ENCODE measurements around the gene GSN. TPM values are rescaled to one million over a fixed set of nuclear protein-coding genes. Genes with fewer than 3 reads are reported as not detected.

The GSN gene
- total and polyA plus RNA-seq, 4 donors, result 18.8 to 402 (median 51.6) TPM

- TF ChIP-seq, protein P1, sequence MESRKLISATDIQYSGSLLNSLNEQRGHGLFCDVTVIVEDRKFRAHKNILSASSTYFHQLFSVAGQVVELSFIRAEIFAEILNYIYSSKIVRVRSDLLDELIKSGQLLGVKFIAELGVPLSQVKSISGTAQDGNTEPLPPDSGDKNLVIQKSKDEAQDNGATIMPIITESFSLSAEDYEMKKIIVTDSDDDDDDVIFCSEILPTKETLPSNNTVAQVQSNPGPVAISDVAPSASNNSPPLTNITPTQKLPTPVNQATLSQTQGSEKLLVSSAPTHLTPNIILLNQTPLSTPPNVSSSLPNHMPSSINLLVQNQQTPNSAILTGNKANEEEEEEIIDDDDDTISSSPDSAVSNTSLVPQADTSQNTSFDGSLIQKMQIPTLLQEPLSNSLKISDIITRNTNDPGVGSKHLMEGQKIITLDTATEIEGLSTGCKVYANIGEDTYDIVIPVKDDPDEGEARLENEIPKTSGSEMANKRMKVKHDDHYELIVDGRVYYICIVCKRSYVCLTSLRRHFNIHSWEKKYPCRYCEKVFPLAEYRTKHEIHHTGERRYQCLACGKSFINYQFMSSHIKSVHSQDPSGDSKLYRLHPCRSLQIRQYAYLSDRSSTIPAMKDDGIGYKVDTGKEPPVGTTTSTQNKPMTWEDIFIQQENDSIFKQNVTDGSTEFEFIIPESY (IDR thresholded peaks at IDR 0.05), result no peak
- TF ChIP-seq TAF1 (conservative IDR thresholded peaks at IDR 0.05) (no peak), EGR1 (IDR thresholded peaks at IDR 0.05; ENCODE audit: low read depth in 2 of 2) (no peak), RAD21 (IDR thresholded peaks at IDR 0.05) (no peak)
- TF ChIP-seq, protein P2, sequence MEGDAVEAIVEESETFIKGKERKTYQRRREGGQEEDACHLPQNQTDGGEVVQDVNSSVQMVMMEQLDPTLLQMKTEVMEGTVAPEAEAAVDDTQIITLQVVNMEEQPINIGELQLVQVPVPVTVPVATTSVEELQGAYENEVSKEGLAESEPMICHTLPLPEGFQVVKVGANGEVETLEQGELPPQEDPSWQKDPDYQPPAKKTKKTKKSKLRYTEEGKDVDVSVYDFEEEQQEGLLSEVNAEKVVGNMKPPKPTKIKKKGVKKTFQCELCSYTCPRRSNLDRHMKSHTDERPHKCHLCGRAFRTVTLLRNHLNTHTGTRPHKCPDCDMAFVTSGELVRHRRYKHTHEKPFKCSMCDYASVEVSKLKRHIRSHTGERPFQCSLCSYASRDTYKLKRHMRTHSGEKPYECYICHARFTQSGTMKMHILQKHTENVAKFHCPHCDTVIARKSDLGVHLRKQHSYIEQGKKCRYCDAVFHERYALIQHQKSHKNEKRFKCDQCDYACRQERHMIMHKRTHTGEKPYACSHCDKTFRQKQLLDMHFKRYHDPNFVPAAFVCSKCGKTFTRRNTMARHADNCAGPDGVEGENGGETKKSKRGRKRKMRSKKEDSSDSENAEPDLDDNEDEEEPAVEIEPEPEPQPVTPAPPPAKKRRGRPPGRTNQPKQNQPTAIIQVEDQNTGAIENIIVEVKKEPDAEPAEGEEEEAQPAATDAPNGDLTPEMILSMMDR (IDR thresholded peaks at IDR 0.05; ENCODE audit: low read depth, low read length, missing input control), result no peak
- H3K27me3 ChIP-seq (ENCODE audit: control insufficient read depth in 4 of 4, insufficient read depth in 4 of 4, low read length in 3 of 4), result no peaks in the 10 kb centered on the region
- WGBS, result 81% methylated on average over 2 of the region's 2 CpGs
- peak overlapping the region in 1 of 2 donors; percentile 62 for H3K27ac ChIP-seq (ENCODE audit: low read depth in 1 of 2, low read length in 2 of 2)
- no peak overlapping the region for H3K9ac ChIP-seq (ENCODE audit: low read depth in 1 of 2, low read length in 2 of 2)
- no peak for DNase-seq (ENCODE audit: low spot score)
- H3K4me3 ChIP-seq (ENCODE audit: low read depth in 1 of 3, low read length in 3 of 3), result no peak overlapping the region
- no peaks in the 10 kb centered on the region for H3K36me3 ChIP-seq (ENCODE audit: control insufficient read depth in 4 of 4, insufficient read depth in 3 of 4, low read depth in 1 of 4, low read length in 3 of 4)
- no peaks in the 10 kb centered on the region for H3K9me3 ChIP-seq (ENCODE audit: control insufficient read depth in 4 of 4, low read length in 3 of 4)
- H3K4me1 ChIP-seq (ENCODE audit: control insufficient read depth in 4 of 4, insufficient read depth in 4 of 4, low read length in 3 of 4), result peaks cover 4 to 28% (median 8%) of the 10 kb centered on the region in 4 donors
Observed at GRCh38 chr9:121283080-121283398, 15.1 kb downstream of the GSN start.

DNA sequence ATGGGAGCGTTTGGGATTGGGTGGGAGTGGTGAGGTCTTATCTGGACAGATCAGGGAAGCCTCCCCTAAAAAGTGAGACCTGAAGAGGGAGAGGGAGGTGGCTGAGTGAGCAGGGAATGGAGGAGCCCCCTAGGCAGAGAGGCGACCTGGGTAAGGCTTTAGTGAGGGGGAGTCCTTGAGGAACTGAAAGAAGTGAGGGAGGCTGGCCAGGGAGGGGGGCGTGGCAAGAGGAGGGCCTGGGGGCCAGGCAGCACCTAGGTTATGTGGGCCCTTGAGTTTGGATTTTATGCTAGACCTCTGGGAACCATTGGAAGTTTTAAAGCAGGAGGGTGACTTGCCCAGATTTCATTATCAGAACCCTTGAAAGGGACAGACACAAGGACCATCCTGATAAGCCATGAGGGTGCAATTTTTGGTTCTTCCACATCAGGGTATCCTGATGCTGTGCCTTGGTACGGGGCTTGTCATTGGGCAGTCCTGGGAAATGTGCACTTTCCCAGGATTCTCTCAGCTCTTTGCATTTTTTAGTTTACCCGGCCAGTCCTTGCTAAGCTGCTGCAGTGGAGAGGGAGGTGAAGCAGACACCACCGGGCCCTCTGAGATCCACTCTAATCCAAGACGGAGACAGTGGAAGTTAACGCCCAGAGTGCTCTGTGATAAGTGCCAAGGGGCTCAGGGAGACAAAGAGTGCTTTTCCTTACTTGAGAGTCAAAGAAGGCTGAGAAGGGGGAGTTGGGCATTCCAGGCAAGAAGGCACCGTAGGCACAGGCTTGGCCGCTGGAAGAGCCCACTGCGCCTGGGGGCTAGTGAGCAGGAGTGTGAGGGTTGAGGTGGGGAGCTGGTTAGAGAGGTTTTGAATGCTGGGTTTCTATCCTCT lies 16.1 kb downstream of the GSN start:
- 84% methylated on average over 11 of the region's 11 CpGs for WGBS
- DNase-seq (ENCODE audit: low spot score), result no peak
- no peak for TF ChIP-seq HNF4A (conservative IDR thresholded peaks at IDR 0.05)
- TF ChIP-seq REST (IDR thresholded peaks at IDR 0.05), result no peak
- TF ChIP-seq RAD21 (IDR thresholded peaks at IDR 0.05), result no peak
- no peak for TF ChIP-seq GABPA (IDR thresholded peaks at IDR 0.05 in 1 of 2, conservative IDR thresholded peaks at IDR 0.05 in 1 of 2)
- TF ChIP-seq NR2F2 (IDR thresholded peaks at IDR 0.05), result no peak
- TF ChIP-seq MAX (IDR thresholded peaks at IDR 0.05), result no peak
- no peak for TF ChIP-seq HNF4G (IDR thresholded peaks at IDR 0.05)
- TF ChIP-seq EGR1 (IDR thresholded peaks at IDR 0.05; ENCODE audit: low read depth in 2 of 2), result no peak
- no peak for TF ChIP-seq JUND (IDR thresholded peaks at IDR 0.05)
- TF ChIP-seq TAF1 (conservative IDR thresholded peaks at IDR 0.05), result no peak
- no peak for TF ChIP-seq FOXA1 (IDR thresholded peaks at IDR 0.05)
- TF ChIP-seq YY1 (IDR thresholded peaks at IDR 0.05), result no peak
- no peak for TF ChIP-seq FOXA2 (IDR thresholded peaks at IDR 0.05)
- TF ChIP-seq, protein P3, sequence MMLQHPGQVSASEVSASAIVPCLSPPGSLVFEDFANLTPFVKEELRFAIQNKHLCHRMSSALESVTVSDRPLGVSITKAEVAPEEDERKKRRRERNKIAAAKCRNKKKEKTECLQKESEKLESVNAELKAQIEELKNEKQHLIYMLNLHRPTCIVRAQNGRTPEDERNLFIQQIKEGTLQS (IDR thresholded peaks at IDR 0.05), result no peak
- H3K27me3 ChIP-seq (ENCODE audit: control insufficient read depth in 4 of 4, insufficient read depth in 4 of 4, low read length in 3 of 4), result no peaks in the 10 kb centered on the region
- peaks cover 0 to 24% (median 4%) of the 10 kb centered on the region in 4 donors for H3K4me1 ChIP-seq (ENCODE audit: control insufficient read depth in 4 of 4, insufficient read depth in 4 of 4, low read length in 3 of 4)
- no peaks in the 10 kb centered on the region for H3K36me3 ChIP-seq (ENCODE audit: control insufficient read depth in 4 of 4, insufficient read depth in 3 of 4, low read depth in 1 of 4, low read length in 3 of 4)
- peak overlapping the region; percentile 18 to 30 for H3K27ac ChIP-seq (ENCODE audit: low read depth in 1 of 2, low read length in 2 of 2)
- H3K4me3 ChIP-seq (ENCODE audit: low read depth in 1 of 3, low read length in 3 of 3), result no peak overlapping the region
- H3K9ac ChIP-seq (ENCODE audit: low read depth in 1 of 2, low read length in 2 of 2), result no peak overlapping the region
- H3K9me3 ChIP-seq (ENCODE audit: control insufficient read depth in 4 of 4, low read length in 3 of 4), result no peaks in the 10 kb centered on the region
